GM19240 (cell line): ENCODE results near the gene SACS.

Experiments used
- DNase-seq: peaks from one replicate; pipeline ENCODE4 v3.0.0; 2011; ENCODE audit warnings: low spot score; ENCODE audit not compliant: insufficient read length

SACS gene

GRCh38 chr13:23367907-23368306, 65.6 kb downstream of the SACS start:
- DNase-seq: no peak

DNA sequence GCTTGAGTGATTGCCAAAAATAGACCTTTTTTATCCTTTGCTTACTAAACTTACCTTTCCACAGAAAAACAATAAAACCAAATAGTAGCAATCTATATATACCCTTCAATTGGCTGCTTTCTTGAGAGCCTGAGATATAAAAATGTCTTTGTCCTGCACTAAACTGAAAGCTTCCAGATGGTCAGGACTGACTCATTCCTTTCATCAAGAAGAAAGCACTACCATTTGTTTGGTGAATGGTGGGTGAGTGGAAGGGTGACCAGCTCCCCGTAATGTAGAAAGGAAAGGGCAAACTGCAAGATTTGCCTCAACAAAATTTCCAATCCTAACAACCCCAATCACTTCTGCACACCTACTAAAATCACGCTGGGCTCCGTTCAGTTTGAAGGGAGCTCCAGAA, 67.8 kb downstream of the SACS start:
- DNase-seq: no peak

- DNase-seq: no peak
Measured at GRCh38 chr13:23359882-23360281, 73.6 kb downstream of the SACS start.

DNA sequence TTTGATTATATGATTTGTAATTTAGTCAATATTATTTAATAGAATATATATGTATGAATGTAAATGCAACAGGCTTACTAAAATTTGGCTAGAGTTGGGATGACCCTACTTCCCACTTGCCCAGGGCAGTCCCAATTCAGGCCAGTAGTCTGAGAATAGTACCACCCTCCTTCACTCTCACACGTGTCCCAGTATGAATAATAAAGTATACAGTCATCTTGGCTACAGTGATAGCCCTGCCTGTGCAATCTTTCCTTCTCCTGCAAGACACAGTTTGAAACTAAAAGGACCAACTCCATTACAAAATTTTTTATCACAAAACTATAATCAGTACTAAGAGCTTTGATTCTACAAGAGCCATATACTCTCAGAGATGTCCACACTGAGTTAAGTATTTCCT, 76.2 kb downstream of the SACS start:
- no peak for DNase-seq

DNA sequence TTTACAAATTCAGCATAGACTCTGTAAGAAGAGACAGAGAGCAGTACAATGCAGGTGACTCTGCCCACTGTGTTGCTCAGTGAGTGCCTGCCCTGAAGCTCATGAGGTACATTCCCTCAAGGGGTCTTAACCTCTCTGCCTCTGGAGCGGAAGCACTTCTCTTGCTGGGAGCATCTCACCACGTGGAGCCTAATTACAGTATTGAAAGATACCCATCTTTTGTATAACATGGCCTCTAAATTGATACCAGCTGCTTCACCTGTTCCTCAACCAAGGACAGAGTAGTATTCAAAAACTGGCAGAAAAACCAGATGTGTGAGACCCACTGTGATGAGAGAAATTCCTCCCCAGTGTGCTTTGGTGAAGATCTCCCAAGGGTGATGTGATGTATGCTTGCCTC, 77.1 kb downstream of the SACS start:
- no peak for DNase-seq

DNA sequence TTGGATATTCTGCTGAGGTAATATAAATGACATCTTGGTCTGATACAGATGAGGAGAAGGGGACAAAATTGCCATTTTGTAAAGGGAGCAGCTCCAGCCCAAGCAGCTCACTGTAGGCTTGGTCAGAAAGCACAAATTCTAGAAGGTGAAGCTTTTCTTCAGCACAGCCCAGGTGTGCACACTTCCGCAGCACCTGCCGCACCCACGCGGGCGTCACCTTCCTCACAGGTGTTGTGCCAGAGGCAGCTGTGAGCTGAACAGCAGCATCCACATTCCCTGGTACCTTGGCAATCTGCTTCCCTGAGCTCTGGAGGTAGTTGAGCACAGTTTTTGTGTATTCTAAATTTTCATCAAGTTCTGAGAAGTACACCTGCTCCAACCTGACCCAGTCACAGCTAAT, 79.0 kb downstream of the SACS start:
- DNase-seq: no peak

DNA sequence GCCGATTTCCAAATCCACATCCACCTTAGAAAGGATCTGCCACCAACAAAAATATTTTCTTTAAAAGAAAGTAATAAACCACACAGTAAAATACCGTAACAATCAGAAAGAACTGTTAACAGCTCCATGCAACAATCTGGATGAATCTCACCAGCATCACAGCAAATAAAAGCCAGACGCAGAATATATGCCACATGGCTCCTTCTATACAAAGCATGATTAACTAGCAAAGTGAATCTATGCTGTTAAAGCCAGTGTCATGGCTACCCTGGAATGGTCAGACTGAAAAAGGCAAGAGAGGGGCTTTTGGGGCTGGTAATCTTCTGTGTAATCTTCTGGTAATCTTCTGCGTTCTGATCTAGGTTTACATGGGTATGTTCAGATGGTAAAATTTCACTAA, 81.3 kb downstream of the SACS start:
- no peak for DNase-seq

DNA sequence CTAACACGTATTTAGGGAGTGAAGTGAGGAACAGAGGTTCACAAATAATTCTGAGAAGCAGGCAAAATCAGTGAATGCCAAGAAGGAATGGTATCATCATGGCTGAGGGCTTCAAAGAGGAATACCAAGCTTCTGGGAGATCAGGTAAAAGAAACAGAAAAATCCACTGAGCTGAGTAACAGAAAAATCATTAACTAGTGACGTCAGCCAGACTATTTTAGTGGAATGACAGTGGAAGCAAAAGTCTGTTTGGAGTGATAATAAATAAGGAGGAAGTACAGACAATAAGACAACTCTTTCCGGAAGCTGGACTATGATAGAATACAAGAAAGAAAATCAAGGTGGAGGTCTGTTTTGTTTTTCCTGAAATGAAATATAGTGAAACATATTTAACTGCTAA, 83.5 kb downstream of the SACS start:
- no peak for DNase-seq

- no peak for DNase-seq
Measured at GRCh38 chr13:23349161-23349897, 84.2 kb downstream of the SACS start.

GRCh38 chr13:23348262-23349127, 85.0 kb downstream of the SACS start:
- DNase-seq: no peak

- DNase-seq: no peak
Measured at GRCh38 chr13:23347601-23348000, 85.9 kb downstream of the SACS start.

DNA sequence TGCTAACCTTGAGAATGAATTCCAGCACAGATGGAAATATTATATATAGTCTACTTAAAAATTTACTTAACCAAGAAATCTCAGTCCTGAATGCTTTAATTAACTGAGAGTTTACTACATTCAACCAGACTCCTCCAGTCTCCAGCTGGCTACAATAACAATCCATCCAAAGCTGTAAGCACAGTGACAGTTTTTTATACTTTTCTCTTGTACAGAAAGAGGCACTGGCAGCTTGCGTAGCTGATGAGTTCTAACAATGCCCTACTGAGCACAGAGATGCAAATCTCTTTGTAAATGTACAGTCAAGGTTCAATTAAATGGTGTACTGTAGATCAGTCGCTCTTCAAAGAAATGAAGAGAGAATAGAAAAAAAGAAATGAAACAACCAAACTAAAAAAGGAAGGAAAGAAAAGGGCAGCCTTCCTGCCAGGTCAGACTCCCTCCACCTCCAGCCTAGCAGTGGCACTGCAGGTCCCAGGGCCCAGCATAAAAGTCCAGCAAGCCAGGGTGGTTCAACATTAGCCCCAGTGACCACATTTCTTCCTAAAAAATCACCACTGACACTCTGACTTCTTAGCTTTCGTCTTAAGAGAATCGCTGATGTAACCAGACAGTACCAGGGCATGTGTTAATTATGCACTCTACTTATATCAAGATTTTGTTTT, 88.4 kb downstream of the SACS start:
- no peak for DNase-seq

GRCh38 chr13:23339225-23339624, 94.3 kb downstream of the SACS start:
- DNase-seq: no peak

DNA sequence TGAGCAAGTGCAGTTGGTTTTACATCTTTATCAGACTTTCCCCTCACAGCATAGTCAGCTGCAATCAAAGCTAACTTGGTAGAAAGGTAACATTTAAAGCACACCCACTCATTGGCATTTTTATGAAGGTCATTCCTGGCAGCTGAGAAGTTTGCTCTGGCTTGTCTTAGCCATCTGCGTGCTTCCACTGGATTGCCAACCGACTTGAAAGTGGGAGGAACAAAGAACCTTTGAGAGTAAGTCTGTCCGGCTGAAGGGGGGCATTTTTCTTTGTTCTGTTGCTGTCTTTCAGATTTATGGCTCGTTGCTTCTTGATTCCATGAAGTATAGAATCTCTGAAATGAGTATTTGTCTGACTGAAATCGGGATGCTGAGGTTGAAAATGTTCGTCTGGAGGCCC, 103.1 kb downstream of the SACS start:
- DNase-seq: no peak

DNA sequence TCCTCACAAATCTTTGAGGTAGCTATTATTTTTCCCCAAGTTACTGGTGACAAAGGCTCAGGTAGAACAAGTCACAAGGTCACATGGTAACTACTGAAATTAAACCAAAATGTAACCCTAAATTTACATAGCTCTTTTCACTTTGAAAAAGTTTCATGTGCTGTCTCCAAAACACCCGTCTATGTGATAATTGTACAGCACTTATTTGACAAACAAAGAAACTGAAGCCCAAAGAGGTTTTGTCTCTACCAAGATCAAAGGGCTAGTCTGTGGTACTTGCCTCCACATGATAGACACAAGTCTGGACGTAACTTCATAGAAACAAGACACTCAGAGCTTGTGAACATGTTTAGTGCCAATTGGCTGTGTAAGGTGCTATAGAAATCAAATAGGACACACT, 108.3 kb downstream of the SACS start:
- DNase-seq: no peak

DNA sequence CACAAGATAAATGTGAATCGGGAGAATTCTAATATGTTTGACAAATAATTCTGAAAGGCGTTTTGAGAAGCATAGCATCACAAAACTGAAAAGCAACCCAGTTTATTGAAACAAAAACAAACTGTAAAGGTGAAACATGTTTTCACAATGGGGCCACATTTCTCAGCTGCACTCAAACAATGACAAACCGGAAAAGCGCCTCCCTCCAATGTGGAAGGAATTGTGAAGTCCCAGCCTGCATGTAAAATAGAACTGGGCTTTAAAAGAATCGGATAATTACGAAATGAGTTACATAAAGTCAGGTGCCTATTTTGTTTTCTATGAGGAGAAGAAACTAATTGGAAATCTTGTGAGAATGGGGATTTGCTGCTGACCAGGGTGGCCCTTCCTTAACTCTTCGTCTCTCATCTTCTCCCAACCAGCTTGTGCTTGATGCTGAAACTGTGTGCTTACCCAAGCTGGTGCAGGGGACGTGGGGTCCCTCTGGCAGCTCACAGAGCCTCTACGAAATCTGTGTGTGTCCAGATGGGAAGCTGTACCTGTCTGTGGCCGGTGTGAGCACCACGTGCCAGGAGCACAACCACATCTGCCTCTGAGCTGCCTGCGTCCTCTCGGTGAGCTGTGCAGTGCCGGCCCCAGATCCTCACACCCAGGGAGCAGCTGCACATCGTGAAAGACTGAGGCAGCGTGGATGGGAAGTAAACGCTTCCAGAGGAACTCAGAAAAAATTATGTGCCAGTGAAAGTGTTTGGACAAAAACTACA, 109.4 kb downstream of the SACS start:
- DNase-seq: no peak

GRCh38 chr13:23322353-23323336, 110.9 kb downstream of the SACS start:
- DNase-seq: no peak

- no peak for DNase-seq
Measured at GRCh38 chr13:23321535-23322241, 111.8 kb downstream of the SACS start.

GRCh38 chr13:23320926-23321534, 112.5 kb downstream of the SACS start:
- DNase-seq: no peak
